T-helper 1 cell (primary cell): ENCODE results near the gene SLC12A4.

Source experiments
- DNase-seq, 5 donors: peaks; one replicate each; pipeline ENCODE4 v3.0.0-alpha.2; 2012 to 2020

The SLC12A4 gene

DNA sequence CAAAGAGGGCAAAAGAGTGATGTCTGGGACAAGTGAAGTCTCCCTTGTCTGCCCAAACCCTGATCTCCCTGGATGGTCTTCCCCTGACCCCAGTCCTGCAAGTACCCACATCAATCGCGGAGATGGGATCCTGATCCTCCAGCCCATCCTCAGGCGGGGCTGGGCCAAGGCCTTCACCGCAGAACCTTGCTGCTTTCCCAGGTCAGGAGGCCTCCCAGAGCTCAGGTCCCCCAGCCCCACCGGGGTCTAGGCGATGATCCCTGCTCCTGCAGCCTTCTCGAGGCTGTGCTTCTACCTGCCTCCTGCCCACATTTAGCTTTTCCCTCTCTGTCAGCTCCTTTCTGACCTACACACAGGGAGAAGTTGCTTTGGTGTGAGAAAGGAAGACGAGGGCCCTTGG, 6.3 kb downstream of the SLC12A4 start:
- DNase-seq, result no peak

DNA sequence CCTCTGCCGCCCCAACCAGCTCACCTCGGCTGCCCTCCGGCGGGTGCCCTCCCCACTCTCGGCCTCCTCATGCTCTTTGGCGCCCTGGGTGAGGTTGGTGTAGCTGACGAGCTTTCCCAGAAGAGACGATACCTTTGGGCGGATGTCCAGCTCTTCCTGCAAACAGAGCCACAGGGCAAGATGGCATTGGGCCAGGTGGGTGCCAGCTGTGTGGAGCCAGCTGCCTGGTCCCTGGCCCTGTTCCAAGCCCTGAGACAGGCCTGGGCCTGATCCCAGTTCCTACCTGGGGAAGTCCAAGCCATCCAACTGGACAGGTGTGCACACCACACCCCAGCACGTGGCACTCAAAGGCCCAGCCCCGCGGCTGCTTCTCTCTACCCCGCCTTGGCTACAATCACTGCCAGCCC, 6.9 kb downstream of the SLC12A4 start:
- no peak for DNase-seq

DNA sequence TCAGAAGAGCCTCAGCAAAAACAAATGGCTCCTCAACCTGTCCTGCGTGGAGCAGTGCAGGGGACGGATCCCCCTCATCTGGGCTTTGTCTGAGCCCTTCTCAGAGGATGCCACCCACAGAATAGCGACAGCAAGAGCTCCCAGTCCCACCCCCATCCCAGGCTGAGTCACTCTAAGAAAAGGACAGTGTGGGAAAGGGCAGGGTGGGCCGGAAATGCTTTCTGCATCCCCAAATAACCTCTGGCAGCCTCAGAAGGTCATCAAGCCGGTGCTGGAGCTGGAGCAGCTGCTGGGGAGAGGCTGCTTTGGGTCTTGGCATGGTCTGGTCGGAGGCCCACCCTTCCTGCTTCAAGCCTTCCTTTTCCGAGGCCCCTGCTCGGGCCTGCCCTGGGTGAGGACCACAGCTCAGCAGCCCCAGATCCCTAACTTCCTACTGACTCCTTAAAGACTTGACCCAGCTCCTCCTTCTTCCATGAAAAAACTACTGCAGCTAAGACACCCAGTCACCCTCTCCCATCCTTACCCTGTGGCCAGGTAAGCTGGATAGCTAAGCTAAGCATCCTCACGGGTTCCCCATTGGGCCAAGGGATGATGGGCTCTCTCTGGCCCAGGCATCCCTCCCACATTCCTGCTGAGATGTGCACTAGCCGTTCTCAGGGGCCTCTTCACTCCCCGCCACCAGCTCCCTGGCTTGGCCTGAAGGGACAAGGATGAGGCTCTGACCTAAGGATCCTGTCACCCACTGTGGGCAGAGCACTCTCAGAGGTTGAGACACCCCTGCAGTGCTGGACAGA, 8.7 kb downstream of the SLC12A4 start:
- no peak for DNase-seq

DNA sequence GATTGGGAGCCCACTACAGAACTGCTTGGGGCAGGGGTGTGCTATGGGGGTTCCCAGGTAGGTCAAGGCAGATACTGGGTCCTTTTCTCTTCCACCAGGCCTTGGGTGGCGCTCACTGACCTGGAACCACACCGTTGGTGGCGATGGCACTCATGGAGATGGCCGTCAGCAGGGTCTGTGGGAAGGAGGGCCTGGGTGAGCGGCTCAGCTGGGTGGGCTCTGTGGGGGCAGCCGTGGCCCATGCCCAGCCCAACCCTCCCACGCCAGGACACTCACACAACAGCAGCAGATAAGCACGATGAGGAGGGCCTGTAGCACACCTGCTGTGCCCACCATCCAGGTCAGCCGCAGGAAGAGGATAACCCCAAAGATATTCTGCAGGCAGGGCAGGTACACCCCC, 10.8 kb downstream of the SLC12A4 start:
- no peak for DNase-seq

DNA sequence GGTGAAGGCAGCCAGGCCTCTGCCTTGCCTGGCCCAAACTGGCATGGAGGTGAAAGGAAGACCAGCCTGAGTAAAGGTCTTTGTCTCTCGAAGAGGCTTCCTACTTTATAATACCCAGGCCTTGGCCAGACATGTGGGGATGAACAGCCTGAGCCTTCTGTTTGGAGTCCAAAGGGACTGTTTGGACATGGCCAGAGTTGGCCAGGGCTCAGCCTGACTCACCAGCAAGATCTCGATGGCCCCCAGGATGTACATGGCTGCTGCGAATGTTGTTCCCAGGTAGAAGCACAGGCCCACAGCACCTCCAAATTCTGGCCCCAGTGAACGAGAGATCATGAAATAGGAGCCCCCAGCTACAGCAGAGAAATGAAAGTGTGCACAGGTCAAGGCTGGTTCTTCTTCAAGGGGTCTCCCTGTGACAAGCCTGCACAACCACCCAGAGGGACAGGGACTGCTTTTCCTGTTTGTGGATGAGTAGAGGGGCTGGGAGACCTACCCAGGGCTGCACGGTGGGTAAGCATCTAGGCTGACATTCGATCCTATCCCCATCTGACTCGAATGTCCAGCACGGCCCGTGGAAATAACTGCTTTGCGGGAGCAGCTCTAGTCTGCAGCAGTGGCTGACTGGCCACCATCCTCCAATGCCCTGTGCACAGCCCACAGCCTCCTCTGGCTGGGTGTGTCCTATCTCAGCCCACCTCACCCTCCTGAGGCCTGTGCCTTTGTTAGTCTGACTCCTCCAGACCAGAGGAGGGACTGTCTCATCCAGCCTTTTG, 13.8 kb downstream of the SLC12A4 start:
- no peak for DNase-seq

DNA sequence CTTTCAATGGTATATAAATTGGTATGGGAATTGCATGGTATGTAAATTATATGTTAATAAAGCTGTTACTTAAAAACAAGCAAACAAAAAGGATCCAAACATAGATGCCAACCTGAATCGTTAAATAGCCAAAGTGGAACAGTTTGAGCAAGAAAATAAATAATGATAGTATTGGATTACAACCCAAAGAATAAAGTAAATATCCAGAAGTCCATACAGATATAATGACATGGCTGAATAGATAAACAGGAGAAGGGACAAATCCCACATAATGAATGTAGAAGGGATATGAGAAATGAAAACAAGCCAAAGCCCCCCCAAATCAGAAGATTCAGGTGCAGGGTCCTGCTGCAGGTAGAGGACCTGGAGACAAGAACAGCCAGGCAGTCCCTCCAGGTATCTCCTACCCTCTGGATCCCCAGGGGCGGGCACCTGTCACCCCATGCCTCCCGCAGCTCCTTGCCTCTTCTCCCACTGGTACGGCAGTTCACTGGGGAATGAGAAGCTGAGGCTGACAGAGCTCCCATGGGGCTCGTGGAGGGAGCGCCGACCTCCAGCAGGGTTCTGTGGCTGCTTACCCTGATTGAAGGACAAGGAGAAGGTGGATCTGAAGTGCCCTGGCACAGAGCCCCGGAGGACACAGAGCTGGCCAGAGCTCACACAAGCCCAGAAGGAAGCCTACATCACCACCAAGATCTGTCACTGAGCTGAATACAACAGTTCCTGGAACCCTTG, 14.6 kb downstream of the SLC12A4 start:
- no peak for DNase-seq

DNA sequence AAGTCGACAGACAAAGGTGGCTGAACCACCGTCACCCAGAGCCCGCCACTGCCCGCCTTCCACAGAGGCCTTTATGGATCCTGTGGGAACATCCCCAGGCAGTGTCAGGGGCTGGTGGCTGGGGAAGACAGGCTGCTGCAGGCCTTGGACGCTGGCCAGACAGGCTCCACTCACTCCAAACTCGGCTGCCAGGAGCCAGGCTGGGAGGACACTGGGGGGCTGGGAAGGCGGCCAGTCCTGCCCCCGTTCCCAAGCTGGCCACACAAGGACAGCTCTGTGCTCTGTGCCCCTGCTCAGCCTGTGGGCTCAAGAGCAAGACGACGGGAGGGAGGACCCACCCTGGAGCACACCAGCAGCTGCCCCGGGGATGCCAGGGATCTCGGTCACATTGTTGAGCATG, 17.0 kb downstream of the SLC12A4 start:
- no peak for DNase-seq

DNA sequence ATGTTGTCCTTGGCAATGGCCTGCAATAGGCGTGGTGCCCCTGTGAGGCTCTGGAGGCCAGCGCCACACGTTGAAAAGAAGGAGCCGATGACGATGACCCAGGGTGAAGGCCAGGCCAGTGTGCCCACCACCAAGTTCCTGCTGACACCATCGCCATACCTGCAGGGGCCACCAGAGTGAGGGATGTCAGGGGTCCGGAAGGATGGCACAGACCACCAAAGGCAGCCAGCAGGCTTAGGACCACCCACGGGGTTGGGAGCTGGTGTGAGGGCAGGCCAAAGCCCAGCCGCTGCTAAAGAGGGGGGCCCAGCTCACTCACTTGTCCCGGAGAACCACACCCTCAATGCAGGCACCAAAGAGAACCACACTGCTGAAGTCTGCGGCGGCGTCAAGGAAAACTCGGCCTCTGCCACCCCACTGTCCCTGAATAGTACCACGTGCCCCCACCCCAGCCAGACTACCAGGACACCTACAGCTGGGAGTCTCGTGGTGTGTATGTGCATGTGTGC, 18.0 kb downstream of the SLC12A4 start:
- no peak for DNase-seq

DNA sequence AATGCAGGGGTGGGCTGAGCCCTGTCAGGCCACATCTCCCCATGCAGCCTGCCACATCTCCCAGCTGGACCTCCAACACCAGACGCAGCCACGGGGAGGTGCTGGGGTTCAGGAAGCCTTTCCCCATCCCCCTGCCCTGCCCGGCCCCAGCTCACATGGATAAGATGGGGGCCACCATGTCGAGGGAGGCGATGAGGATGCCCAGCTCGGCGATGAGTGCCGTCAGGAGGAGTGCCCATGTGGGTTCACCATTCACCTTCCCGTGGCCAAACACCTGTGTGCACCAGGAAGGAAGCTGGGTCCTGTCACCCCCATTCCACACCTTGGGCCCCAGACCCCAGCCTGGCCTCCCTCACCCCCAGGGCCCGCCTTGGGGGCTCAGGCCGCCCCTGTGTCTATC, 18.8 kb downstream of the SLC12A4 start:
- no peak for DNase-seq

DNA sequence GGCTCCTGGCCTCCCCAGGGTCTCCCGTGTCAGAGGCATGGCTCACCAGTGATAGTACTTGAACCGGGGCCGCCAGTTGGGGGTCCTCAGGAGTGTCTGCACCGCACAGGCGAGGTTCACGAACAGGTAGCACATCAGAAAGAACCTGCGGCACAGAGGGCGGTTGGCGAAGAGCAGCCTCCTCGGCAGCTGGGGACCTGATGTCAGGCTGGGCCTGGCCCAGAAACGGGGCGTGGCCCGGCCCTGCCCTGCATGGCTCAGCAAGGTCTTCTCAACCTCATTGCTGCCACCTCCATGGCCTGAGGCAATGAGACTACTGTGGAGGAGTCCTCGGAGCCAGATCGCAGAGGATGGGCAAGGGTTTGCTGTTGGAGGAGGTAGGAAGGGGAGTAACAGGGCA, 20.4 kb downstream of the SLC12A4 start:
- no peak for DNase-seq

DNA sequence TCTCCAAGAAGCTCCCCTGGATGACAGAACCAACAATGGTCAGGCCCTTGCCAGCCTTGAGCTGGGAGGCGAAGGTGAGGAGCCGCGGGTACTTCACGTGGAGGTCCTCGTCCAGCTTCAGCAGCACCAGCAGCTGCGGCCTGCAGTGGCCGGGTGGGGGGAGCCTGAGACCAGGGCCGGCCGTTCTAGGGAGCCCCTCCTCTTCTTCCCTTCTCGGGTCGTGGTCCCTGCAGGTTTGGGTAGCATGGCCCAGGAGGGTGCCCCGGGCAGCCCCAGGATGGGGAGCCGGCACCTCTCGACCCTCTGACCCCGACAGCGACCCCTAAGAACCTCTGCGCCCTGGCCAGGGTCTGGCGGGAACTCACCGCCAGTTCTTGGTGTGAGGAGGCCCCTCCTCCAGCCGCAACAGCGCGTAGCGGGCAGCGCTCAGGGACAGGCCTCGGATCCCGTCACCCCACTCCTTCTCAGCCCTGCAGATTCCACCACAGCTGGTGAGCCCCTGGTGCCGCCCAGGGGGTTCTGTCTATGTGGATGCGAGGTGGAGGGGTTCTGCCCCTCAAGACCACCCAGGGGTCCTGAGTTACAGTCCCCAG, 21.4 kb downstream of the SLC12A4 start:
- DNase-seq, result no peak

DNA sequence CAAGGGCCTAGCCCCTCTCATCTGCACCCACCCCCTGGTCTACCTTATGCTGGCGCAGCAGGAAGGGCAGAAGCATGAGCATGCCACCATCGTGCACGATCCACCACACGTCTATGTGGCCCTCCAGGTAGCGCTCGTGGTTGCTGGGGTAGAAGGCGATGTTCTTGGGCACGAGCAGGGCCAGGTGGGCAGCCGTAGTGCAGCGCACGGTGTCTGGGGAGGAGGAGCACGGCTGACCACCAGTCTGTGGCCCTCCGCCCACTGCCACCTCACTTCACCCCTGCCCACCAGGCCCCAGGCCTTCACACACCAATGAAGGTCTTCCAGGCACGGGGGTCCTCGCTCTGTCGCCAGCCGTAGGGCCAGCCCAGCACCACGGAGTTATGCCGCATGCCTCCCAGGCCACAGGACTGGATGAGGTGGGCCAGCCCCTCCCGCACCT, 22.3 kb downstream of the SLC12A4 start:
- no peak for DNase-seq

DNA sequence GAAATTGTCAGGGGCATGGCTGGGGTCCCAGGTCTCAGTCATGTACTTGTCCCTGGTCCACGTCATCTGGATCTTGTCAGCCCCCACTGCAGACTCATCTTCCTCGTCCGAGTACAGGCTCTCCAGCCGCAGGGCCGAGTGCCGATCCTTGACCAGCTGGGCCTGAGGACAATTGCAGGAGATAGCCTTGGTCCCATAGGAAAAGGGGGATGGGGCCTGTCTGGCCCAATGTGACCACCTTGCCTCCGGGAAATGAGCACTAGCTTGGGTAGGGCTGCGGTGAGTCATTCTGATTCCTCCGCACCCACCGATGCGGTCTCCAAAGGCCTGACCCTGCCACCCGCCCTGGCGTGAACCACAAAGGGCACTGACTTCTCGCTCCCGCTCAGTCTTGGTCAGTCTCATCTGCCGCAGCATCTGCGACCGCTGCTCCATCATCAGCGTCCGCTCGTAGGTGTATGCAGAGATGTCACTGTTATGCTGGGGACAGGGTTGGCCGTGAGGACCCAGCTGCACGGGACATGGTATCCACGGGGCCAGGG, 23.0 kb downstream of the SLC12A4 start:
- no peak for DNase-seq

DNA sequence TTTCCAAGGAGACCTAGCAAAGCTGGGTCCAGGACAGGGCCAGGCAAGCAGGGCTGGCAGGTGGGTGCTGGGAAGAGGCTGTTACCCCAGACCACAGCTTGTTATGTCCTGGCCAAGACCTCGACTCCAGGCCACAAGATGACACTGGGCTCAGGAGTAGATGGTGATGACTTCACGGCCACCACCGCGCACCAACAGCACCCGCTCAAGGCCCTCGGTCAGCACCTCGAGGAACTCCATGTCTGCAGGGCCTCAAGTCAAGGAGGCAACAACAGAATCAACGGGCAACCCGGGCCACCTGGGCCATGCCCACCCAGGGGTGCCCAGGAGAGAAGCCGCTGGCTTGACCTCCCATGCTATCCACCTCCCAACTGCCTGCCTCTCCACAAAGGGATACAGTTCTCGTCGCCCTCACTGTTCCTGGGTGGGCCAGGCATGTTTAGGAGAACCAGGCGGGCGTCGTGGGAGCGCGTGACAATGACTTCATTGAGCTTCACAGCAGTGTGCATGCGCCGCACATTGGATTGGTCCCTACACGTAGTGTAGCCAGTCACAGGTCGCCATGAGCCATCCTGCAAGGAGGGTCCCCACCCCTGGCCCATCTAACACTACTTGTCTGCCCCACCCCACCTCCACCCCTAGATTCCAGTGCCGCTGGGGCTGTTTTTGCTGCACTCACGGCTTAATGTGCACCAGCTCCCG, 23.6 kb downstream of the SLC12A4 start:
- DNase-seq, result no peak

DNA sequence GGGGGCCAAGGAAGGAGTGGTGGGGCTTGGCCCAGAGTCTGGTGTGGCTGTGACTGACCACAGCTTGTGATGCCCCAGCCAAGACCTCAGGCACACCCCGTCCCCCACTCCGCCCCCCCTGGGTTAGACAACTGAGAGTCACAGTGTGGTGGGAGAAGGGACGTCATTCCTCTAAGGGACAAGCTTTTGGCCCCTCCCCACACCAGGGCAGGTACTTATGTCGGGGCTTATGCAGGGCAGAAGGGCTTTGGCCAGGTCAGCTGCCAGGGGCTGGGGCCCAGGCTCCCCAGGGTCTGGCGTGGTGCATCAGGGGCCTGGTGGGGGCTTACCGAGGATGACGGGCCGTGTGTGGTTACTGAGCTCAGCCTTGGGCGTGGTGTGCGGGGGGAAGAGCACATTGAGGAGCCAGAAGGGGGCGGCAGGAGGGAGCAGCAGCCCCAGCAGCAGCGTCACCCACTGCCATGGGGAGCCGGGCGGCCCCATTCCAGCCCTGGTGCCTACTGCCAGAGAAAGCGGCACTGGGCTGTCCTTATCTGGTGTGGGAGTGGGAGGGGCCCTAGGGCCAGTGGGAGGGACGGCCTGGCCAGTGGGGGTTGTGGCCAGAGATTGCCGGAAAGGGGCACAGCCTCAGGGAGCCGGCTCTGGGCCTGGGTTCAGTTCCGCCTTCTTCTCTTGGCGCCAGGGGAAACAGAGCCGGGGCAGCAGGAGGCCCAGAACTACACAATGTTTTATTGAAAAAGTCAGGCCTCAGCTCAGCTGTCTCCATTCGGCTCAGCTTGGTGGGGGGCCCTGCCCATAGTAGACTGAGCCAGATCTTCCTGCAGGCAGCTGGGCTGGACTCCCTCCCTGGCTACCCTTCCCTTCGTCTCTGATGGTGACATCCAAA, 24.6 kb downstream of the SLC12A4 start, which contains the start of gene LCAT:
TSS of gene LCAT (minus strand) at position 502 of the 886 bp plus-strand sequence. CDS start at position 483, 19 bp downstream.
- DNase-seq, result no peak

DNA sequence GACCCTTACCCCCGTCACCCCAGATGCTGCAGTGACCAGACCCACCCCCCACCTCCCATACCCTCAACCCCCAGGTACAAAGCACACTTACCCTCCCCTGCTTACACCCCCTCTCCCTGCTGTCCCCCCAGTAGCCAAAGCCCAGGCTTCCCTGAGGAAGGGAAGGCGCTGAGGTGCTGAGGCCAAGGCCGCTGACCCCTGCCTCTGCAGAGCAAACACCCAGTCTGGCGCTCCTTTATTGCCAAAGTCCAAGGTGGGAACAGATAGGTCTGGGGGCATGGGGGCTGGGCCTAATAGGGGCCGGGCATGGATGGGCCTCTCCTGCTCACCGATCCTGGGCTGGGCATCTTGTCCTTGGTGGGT, 25.2 kb downstream of the SLC12A4 start:
- DNase-seq, result no peak

DNA sequence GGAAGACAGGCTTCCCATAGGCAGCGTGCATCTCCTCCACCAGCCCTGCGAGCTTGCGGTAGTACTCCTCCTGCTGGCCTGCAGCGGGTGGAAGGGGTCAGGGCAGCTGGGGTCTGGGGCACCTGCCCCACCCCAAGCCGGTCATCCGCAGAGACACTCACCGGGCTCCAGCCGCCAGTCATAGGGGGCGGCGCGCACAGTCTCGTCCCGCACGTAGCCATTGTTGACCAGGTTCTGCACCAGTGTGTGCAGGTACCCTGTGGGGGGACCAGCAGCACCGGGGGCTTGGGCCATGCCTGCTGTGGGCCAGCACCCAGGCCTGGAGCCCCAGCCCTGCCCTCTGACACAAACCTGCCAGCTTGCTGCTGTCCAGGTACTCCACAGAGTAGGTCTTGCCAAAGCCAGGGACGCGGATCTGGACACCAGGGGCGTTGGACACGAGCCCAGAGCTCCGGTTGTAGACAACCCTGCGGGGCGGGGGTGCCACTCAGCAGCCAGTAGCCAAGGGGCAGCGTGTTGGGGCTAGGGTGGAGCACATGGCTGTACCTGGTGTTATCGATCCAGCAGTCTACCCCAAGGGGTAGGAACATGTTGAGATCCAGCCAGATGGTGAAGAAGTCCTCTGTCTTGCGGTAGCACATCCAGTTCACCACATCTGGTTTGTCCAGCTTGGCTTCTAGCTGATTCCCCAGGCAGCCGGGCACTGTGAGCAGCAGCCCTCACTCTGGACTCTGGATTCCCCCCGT, 25.8 kb downstream of the SLC12A4 start:
- DNase-seq, result no peak

DNA sequence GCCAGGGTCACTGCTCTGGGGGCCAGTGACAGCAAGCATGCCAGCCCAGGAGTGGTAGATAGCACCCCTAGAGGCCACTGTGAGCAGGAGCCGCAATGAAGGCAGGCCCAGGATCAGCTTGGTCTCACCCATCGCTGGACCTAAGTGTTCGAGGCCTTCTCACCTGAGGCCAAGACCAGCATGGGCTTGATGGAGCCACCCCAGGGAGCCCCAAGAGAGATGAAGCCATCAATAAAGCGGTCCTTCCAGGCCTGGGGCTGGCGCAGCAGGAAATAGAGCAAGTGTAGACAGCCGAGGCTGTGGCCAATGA, 26.3 kb downstream of the SLC12A4 start:
- peak in 1 of 5 donors; percentile 38 for DNase-seq

DNA sequence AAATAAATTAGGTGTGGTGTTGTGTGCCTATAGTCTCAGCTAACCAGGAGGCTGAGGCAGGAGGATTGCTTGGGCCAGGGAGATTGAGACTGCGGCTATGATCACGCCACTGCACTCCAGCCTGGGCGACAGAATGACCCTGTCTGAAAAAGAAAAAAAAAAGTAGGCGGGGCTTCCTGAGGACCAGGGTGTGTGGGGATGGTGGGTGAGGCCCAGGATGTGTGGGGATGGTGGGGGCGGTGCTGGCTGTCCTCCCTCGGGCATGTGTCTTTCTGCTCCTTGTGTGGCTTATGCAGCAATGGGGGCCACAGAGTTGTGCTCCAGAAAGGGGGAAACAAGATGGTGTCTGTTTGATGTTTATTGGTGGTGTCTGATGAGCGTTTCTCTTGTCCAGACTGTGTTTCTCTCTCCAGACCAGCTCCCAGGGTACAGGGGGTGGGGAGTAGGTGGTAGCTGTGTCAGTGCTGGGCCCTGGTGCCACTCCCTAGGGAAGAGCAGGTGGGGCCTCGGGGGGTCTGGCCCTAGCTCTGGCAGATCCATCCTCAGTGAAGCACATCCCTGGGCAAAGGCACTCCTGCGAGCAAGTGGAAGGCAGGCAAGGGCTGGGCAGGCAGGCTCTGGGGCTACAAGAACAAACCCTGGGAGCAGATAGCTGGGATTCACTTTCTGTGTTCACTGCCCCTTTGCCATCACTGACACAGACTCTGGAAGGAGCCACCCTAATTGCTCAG, 26.8 kb downstream of the SLC12A4 start:
- DNase-seq, result no peak
